ENCODE measurements around the gene FBXO27. TPM values are rescaled to one million over a fixed set of nuclear protein-coding genes. Genes with fewer than 3 reads are reported as not detected.
"Not testable (repeated sequence)": the region's sequence is repeated elsewhere in the genome, so short reads cannot be mapped to it uniquely, and the experiment has no call there.

The FBXO27 gene
- total RNA-seq, 2 donors from 2014 or later: 0.31 to 0.88 TPM

DNA sequence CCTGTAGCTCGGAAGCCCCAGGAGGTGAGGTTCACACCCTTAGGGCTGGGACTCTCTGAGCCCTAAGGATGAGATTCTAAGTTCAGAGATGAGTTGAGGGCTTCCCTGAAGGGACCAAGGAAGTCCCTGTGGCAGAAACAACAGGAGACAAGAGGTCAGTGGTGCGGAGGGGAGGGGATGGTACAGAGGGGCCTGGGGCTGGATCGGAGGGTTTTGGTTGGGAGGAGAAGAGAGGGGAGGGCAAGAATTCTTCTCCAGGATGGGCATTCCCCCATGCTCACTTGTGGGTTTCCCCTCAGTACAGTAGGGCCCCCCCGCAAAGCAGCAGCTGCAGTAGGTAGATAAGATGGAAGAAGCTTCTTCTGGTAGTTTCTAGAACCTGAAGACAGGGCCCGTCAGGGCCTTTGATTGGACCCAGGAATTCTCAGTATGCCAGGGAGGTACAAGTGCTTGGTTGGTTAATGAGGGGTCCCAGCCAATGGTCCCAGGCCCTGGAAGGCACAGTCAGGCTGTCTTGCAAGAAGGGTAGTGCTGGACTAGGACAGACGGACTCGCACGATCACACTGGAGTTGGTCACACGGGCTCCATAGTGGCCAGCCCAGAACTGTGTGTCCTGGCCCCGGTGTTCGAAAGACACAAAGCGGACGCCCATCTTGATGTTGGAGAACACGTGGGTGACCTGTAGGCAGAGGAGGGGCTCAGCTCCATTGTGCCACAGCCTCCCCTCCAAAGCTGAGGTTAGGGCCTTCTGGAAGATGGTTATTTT, 7.3 kb downstream of the FBXO27 start:
- H3K4me3 Mint-ChIP-seq: no peak overlapping the region
- no peaks in the 10 kb centered on the region for H3K9me3 Mint-ChIP-seq
- no peak for DNase-seq (ENCODE audit: low spot score)
- H3K4me1 Mint-ChIP-seq (ENCODE audit: low read depth in 2 of 2): no peaks in the 10 kb centered on the region
- H3K27me3 Mint-ChIP-seq: peaks cover 2 to 7% of the 10 kb centered on the region in 2 donors
- H3K27ac Mint-ChIP-seq: no peak overlapping the region
- no peak for ATAC-seq
- H3K36me3 Mint-ChIP-seq: no peaks in the 10 kb centered on the region

DNA sequence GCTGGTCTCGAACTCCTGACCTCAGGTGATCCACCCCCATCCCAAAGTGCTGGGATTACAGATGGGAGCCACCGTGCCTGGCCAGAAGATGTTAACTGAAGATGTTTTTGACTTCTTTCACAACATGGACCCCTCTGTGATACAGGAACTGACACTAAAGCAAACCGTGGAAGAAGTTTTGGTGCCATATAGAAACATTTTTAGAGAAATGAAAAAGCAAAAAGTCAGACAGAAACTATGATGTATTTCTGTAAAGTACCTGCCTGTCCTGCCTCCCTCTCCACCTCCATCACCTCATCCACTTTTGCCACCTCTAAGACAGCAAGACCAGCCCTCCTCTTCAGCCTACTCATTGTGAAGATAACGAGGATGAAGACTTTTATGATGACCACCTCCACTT, 11.3 kb downstream of the FBXO27 start:
- Mint-ChIP-seq H3K9me3 (no peaks in the 10 kb centered on the region), H3K36me3 (no peaks in the 10 kb centered on the region), H3K4me3 (no peak overlapping the region), H3K4me1 (ENCODE audit: low read depth in 2 of 2) (no peaks in the 10 kb centered on the region), H3K27me3 (peaks cover 4 to 6% of the 10 kb centered on the region in 2 donors), H3K27ac (no peak overlapping the region)
- peak in 1 of 2 donors; percentile 66 for ATAC-seq
- DNase-seq (ENCODE audit: low spot score): no peak

DNA sequence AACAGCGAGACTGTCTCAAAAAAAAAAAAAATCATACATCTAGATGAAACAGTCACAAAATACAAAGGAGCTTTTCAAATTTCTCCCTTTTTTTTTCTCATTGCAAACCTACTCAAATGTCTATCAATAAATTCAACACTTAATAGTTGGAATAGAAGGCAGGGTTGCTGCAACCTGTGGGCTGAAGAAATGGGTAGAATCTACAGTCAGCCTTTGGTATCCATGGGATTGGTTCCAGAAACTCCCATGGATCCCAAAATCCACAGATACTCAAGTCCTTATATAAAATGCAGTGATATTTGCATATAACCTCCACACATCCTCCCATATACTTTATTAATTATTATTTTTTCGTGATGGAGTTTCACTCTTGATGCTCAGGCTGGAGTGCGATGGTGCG, 14.7 kb downstream of the FBXO27 start:
- H3K9me3 Mint-ChIP-seq: no peaks in the 10 kb centered on the region
- no peak overlapping the region for H3K4me3 Mint-ChIP-seq
- DNase-seq (ENCODE audit: low spot score): no peak
- no peak overlapping the region for H3K27ac Mint-ChIP-seq
- peaks cover 6 to 10% of the 10 kb centered on the region in 2 donors for H3K27me3 Mint-ChIP-seq
- H3K36me3 Mint-ChIP-seq: no peaks in the 10 kb centered on the region
- no peaks in the 10 kb centered on the region for H3K4me1 Mint-ChIP-seq (ENCODE audit: low read depth in 2 of 2)
- ATAC-seq: no peak

DNA sequence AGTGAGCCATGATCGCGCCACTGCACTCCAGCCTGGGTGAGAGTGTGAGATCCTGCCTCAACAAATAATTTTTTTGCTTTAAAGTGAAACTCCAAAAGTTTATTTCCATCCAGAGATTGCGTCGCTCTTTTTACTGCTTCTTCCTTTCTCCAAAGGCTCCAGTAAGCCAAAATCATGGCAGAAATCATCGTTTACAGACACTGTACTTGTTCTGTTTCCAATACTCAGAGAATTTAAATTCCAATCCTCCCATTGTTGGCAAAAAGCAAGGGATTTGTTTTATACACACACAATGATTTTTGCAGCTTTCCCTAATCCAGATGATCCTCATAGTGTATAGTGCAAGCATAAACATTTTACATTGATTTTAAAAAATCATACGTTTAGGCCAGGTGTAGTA, 15.3 kb downstream of the FBXO27 start:
- no peaks in the 10 kb centered on the region for H3K36me3 Mint-ChIP-seq
- no peak for ATAC-seq

DNA sequence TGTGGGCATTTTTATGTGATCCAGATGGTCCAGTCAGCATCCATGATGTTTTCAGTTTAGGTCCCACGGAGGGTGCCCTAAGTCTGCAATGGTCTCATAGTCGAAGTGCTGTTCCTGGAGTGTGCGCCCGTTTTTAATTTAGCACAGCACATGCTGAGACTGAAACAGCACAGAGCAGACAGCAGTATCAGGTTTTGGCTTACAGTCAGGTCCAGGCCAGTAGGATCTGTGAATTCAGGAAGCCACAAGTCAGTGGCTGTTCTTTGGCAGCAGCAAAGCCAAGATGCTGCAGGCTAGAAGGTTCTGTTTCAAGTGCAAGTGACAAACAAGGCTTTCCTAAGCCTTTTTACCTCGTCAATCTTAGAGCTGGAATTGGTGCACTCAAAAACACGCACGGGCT, 18.3 kb downstream of the FBXO27 start:
- H3K4me3 Mint-ChIP-seq: no peak overlapping the region
- H3K9me3 Mint-ChIP-seq: no peaks in the 10 kb centered on the region
- ATAC-seq (no peak), DNase-seq (ENCODE audit: low spot score) (no peak)
- H3K27ac Mint-ChIP-seq: no peak overlapping the region
- no peaks in the 10 kb centered on the region for H3K36me3 Mint-ChIP-seq
- H3K4me1 Mint-ChIP-seq (ENCODE audit: low read depth in 2 of 2): no peaks in the 10 kb centered on the region
- H3K27me3 Mint-ChIP-seq: peaks cover 6 to 16% of the 10 kb centered on the region in 2 donors

More for the DNA sequence above, 15.3 kb downstream of the FBXO27 start:
- H3K9me3 Mint-ChIP-seq: no peaks in the 10 kb centered on the region
- no peak overlapping the region for H3K27ac Mint-ChIP-seq
- H3K27me3 Mint-ChIP-seq: peaks cover 6 to 10% of the 10 kb centered on the region in 2 donors
- H3K4me1 Mint-ChIP-seq (ENCODE audit: low read depth in 2 of 2): no peaks in the 10 kb centered on the region
- H3K4me3 Mint-ChIP-seq: no peak overlapping the region
- no peak for DNase-seq (ENCODE audit: low spot score)

DNA sequence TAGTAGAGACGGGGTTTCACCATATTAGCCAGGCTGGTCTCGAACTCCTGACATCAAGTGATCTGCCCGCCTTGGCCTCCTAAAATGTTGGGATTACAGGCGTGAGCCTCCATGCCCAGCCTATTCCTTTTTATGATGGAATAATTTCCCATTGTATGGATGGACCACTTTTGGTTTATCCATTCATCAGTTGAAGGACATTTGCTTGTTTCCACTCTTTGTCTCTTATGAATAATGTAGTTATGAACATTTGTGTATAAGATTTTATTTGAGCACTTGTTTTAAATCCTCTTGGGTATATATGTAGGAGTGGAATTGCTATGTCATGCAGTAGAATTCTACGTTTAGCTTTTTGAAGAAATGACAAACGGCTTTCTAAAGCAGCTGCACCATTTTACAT, 23.3 kb downstream of the FBXO27 start:
- Mint-ChIP-seq H3K27me3 (peaks cover 6 to 21% of the 10 kb centered on the region in 2 donors), H3K4me3 (no peak overlapping the region), H3K27ac (no peak overlapping the region), H3K4me1 (ENCODE audit: low read depth in 2 of 2) (peaks cover 4 to 9% of the 10 kb centered on the region in 2 donors), H3K9me3 (no peaks in the 10 kb centered on the region), H3K36me3 (no peaks in the 10 kb centered on the region)
- DNase-seq (ENCODE audit: low spot score): no peak
- ATAC-seq: no peak

DNA sequence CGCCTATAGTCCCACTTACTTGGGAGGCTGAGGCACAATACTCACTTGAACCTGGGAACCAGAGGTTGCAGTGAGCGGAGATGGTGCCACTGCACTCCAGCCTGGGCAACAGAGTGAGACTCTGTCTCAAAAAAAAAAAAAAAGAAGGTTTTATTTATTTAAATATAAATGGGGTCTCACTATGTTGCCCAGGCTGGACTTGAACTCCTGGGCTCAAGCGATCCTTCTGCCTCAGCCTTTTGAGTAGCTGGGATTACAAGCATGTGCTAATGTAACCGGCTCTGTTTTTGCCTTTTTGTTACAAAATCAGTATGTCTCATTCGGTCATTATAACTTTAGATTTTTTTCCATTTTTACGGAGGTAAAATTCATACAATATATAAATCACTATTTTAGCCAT, 24.2 kb downstream of the FBXO27 start:
- Mint-ChIP-seq H3K9me3 (no peaks in the 10 kb centered on the region), H3K27ac (no peak overlapping the region), H3K4me3 (no peak overlapping the region), H3K36me3 (no peaks in the 10 kb centered on the region), H3K27me3 (peaks cover 6 to 21% of the 10 kb centered on the region in 2 donors), H3K4me1 (ENCODE audit: low read depth in 2 of 2) (peaks cover 4 to 9% of the 10 kb centered on the region in 2 donors)
- DNase-seq (ENCODE audit: low spot score) (no peak), ATAC-seq (no peak)

DNA sequence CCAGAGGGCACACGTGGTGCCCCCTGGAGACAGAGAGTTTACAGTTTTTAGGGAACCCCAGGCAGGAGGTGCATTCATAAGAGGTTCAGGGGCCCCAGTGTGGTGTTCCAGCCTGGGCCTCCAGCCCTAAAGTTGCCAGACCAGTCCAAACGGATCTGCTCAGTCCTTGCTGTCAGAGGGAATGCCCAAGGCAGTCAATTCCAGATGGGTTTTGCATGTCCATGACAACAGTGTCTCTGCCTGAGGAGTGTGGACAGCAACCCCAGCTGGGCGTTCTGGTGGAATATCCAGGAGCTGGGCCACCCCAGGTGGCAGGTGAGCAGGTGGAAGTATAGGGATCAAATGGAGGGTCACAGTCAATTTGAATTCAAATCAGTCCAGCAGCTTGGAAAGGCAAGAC, 25.3 kb downstream of the FBXO27 start:
- Mint-ChIP-seq H3K27me3 (peaks cover 10 to 21% of the 10 kb centered on the region in 2 donors), H3K36me3 (no peaks in the 10 kb centered on the region), H3K4me3 (no peak overlapping the region), H3K27ac (no peak overlapping the region), H3K9me3 (no peaks in the 10 kb centered on the region), H3K4me1 (ENCODE audit: low read depth in 2 of 2) (peaks cover 4 to 9% of the 10 kb centered on the region in 2 donors)
- no peak for DNase-seq (ENCODE audit: low spot score)
- no peak for ATAC-seq

DNA sequence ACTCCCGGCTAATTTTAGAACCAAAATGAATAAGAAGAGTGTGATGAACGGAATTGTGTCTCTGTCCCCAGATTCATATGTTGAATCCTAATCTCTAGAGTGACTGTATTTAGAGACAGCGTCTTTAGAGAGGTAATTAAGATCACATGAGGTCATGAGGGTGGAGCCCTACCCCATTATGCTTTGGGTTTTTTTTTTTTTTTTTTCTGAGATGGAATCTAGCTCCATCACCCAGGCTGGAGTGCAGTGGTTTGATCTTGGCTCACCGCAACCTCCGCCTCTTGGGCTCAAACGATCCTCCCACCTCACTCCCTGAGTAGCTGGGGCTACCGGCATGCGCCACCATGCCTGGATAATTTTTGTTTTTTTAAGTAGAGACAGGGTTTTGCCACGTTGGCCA, 27.9 kb downstream of the FBXO27 start:
- Mint-ChIP-seq H3K4me1 (ENCODE audit: low read depth in 2 of 2) (peaks cover 4 to 9% of the 10 kb centered on the region in 2 donors), H3K4me3 (no peak overlapping the region), H3K9me3 (no peaks in the 10 kb centered on the region)

DNA sequence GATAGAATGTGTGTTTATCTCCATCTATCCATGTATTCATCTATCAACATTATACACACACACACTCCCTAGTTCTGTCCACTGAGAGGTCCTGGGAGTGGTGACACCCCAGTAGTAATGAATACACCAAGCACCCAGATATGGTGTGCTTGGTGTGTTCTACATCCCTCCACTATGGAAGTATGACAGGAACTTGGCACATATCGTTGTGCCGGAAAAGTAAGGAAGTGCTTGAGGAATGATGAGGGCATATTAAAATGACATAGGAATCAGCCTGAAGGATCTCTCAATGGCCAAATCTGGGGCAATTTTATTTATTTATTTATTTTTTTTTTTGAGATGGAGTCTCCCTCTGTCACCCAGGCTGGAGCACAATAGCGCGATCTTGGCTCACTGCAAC, 28.6 kb downstream of the FBXO27 start:
- H3K4me3 Mint-ChIP-seq: no peak overlapping the region
- no peak for ATAC-seq
- H3K4me1 Mint-ChIP-seq (ENCODE audit: low read depth in 2 of 2): peaks cover 4 to 9% of the 10 kb centered on the region in 2 donors
- H3K27me3 Mint-ChIP-seq: peaks cover 12 to 19% of the 10 kb centered on the region in 2 donors
- no peaks in the 10 kb centered on the region for H3K9me3 Mint-ChIP-seq
- H3K36me3 Mint-ChIP-seq: no peaks in the 10 kb centered on the region
- DNase-seq (ENCODE audit: low spot score): no peak
- H3K27ac Mint-ChIP-seq: no peak overlapping the region

More for the DNA sequence above, 27.9 kb downstream of the FBXO27 start:
- ATAC-seq: no peak
- H3K27ac Mint-ChIP-seq: no peak overlapping the region
- peaks cover 12 to 25% of the 10 kb centered on the region in 2 donors for H3K27me3 Mint-ChIP-seq
- no peak for DNase-seq (ENCODE audit: low spot score)
- no peaks in the 10 kb centered on the region for H3K36me3 Mint-ChIP-seq

DNA sequence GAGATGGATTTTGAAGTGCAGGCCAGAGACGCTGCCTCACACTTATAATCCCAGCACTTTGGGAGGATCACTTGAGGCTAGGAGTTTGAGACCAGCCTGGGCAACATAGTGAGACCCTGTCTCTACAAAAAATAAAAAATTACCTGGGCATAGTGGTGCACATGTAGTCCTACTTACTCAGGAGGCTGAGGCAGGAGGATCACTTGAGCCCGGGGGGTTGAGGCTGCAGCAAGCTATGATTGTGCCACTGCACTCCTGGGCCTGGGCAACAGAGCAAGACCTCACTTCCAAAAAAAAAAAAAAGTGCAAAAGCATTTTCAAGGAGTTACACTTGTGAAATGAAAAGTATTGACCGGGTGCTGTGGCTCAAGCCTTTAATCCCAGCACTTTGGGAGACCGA, 29.2 kb downstream of the FBXO27 start:
- DNase-seq (ENCODE audit: low spot score): no peak
- Mint-ChIP-seq H3K4me3 (no peak overlapping the region), H3K27ac (no peak overlapping the region), H3K36me3 (no peaks in the 10 kb centered on the region), H3K4me1 (ENCODE audit: low read depth in 2 of 2) (peaks cover 4 to 9% of the 10 kb centered on the region in 2 donors), H3K9me3 (no peaks in the 10 kb centered on the region), H3K27me3 (peaks cover 12 to 16% of the 10 kb centered on the region in 2 donors)
- ATAC-seq: no peak

DNA sequence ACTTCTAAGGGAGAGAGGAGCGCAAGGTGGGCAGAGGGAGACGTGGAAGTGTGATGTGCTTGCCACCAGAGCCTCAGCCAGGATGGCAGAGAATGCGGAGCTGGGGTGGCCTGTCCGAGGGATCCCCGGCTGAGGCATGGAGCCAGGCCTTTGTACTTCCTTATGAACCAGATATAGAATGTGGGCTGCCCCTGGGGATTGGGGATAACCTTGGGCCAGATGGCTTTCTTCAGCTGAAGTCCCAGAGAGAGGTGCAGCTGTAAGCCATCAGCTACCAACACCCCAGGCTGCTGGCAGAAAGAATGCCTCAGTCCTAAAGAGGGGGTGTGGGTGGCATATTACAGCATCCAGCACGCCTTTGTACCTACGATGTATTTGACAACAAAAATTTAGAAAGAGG, 31.3 kb downstream of the FBXO27 start:
- peaks cover 0 to 4% of the 10 kb centered on the region in 2 donors for H3K4me1 Mint-ChIP-seq (ENCODE audit: low read depth in 2 of 2)
- no peaks in the 10 kb centered on the region for H3K9me3 Mint-ChIP-seq
- H3K27me3 Mint-ChIP-seq: peaks cover 7 to 10% of the 10 kb centered on the region in 2 donors
- no peak overlapping the region for H3K4me3 Mint-ChIP-seq
- H3K36me3 Mint-ChIP-seq: no peaks in the 10 kb centered on the region
- DNase-seq (ENCODE audit: low spot score): no peak
- no peak for ATAC-seq
- H3K27ac Mint-ChIP-seq: no peak overlapping the region

DNA sequence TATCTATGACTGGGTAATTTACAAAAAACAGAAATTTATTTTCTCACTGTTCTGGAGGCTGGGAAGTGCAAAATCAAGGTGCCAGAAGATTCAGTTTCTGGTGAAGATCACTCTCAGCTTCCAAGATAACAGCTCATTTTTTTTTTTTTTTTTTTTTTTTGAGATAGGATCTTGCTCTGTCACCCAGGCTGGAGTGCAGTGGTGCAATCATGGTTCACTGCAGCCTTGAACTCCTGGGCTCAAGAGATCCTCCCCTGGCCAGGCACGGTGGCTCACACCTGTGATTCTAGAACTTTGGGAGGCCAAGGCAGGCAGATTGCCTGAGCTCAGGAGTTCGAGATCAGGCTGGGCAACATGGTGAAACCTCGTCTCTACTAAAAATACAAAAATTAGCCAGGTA, 34.8 kb downstream of the FBXO27 start:
- not testable (repeated sequence) for DNase-seq (ENCODE audit: low spot score); H3K9me3 Mint-ChIP-seq; H3K27ac Mint-ChIP-seq; H3K4me3 Mint-ChIP-seq; H3K4me1 Mint-ChIP-seq (ENCODE audit: low read depth in 2 of 2); H3K36me3 Mint-ChIP-seq; ATAC-seq
- peaks cover 7 to 11% of the 10 kb centered on the region in 2 donors for H3K27me3 Mint-ChIP-seq

DNA sequence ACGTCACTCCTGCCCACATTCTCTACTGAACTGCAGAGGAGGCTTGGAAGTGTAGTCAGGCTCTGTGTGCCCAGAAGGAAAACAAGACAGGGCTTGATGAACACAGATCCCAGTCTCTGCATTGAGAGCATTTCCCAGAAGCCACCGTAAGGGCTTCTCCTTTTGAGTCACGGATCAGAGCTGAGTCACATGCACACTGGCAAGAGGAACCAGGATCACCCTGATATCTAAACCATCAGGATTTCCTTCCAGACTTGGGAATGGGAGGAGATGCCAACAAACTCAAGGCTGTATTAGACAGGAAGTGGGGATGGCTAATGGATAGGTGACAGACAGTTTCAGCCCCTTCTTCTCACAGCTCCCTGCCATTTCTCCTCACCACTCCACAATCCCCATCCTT, 39.1 kb downstream of the FBXO27 start:
- peaks cover 15 to 21% of the 10 kb centered on the region in 2 donors for H3K27me3 Mint-ChIP-seq

More for the DNA sequence above, 39.1 kb downstream of the FBXO27 start:
- no peak overlapping the region for H3K4me3 Mint-ChIP-seq
- H3K4me1 Mint-ChIP-seq (ENCODE audit: low read depth in 2 of 2): peaks cover 0 to 3% of the 10 kb centered on the region in 2 donors
- DNase-seq (ENCODE audit: low spot score) (no peak), ATAC-seq (no peak)
- no peak overlapping the region for H3K27ac Mint-ChIP-seq
- no peaks in the 10 kb centered on the region for H3K36me3 Mint-ChIP-seq
- H3K9me3 Mint-ChIP-seq: no peaks in the 10 kb centered on the region
